ENCODE measurements around the gene ICE2. TPM values are rescaled to one million over a fixed set of nuclear protein-coding genes. Genes with fewer than 3 reads are reported as not detected.
A peak's percentile ranks its signal among the peaks of the same experiment; 100 is the strongest.

Gene ICE2
- total and polyA plus RNA-seq, 2 of the 4 experiments (the other 2 are of a cell fraction), result 14.7 to 21.1 TPM

- dilution Hi-C loops (cut with HindIII; ENCODE audit: low sequenced_read_pairs, unreplicated experiment), result no loop called here
- in situ Hi-C loops (cut with MboI; ENCODE audit: low sequenced_read_pairs), result no loop called here
These were observed 16.9 kb downstream of the ICE2 start for GRCh38 chr15:60462027-60462426.

More at GRCh38 chr15:60462027-60462426, 16.9 kb downstream of the ICE2 start:
- Histone ChIP-seq H2AK9ac (replicated peaks; ENCODE audit: low read depth, low read length, poor library complexity) (no peak overlapping the region), H2AK5ac (ENCODE audit: low read depth, low read length) (no peak overlapping the region), H3K23ac (ENCODE audit: low read depth, low read length) (no peak overlapping the region), H3K18ac (ENCODE audit: low read depth, low read length) (no peak overlapping the region), H3K9me1 (ENCODE audit: insufficient read depth, low read length) (no peaks in the 10 kb centered on the region; the same call in none of the 2 replicates), H3K4me2 (ENCODE audit: low read depth, low read length) (no peak overlapping the region), H3K9ac (ENCODE audit: low read depth, low read length) (no peak overlapping the region), H3K14ac (replicated peaks; ENCODE audit: low read depth, low read length) (no peak overlapping the region), H3K56ac (ENCODE audit: extremely low read depth, insufficient read depth, low read length) (no peak overlapping the region), H4K8ac (ENCODE audit: low read depth in 2 of 2, low read length in 2 of 2) (no peak overlapping the region), H3K79me1 (ENCODE audit: low read depth in 1 of 2, low read length in 2 of 2) (peaks cover 8 to 15% of the 10 kb centered on the region in 2 experiments; a peak in 3 of 4 replicates), H3K9me3 (ENCODE audit: control insufficient read depth, insufficient read depth, low read length) (no peaks in the 10 kb centered on the region), H4K20me1 (ENCODE audit: insufficient read depth, low read length) (no peaks in the 10 kb centered on the region), H2BK20ac (ENCODE audit: low read depth, low read length) (no peak overlapping the region), H4K91ac (ENCODE audit: insufficient read depth, low read depth, low read length) (no peak overlapping the region), H2AFZ (replicated peaks; ENCODE audit: low read length, poor library complexity) (no peak overlapping the region), H2BK5ac (ENCODE audit: low read depth, low read length, poor library complexity, severe bottlenecking) (no peak overlapping the region), H3K36me3 (ENCODE audit: control insufficient read depth, insufficient read depth, low read length) (peaks cover 8% of the 10 kb centered on the region), H3K27ac (ENCODE audit: insufficient read depth, low read length) (no peak overlapping the region), H2BK120ac (ENCODE audit: low read depth, low read length) (no peak overlapping the region), H3K27me3 (ENCODE audit: control insufficient read depth, insufficient read depth, low read length) (no peaks in the 10 kb centered on the region), H3K4me1 (ENCODE audit: control insufficient read depth, insufficient read depth, low read length) (no peaks in the 10 kb centered on the region), H3K4me3 (ENCODE audit: insufficient read depth, low read depth, low read length) (no peak overlapping the region), H4K5ac (ENCODE audit: low read depth, low read length) (no peak overlapping the region), H2BK15ac (ENCODE audit: low read depth, low read length) (no peak overlapping the region), H3K4ac (ENCODE audit: low read depth, low read length) (no peak overlapping the region)
- intact Hi-C loops (cut with micrococcal nuclease), result no loop called here
- DNase-seq, result peak; percentile 11
- no peak for ATAC-seq (ENCODE audit: low read depth)
- TF ChIP-seq RAD21 (IDR thresholded peaks at IDR 0.05; ENCODE audit: low read length) (no peak), CHD1 (IDR thresholded peaks at IDR 0.05; ENCODE audit: low read depth, low read length) (no peak), MXI1 (IDR thresholded peaks at IDR 0.05; ENCODE audit: borderline replicate concordance, low read depth, low read length) (no peak), CTCF (conservative IDR thresholded peaks at IDR 0.05; ENCODE audit: low read depth, low read length) (no peak), FOS (IDR thresholded peaks at IDR 0.05; ENCODE audit: low read depth, low read length) (no peak), SMC3 (IDR thresholded peaks at IDR 0.05; ENCODE audit: low read depth, low read length) (no peak), MAZ (IDR thresholded peaks at IDR 0.05; ENCODE audit: borderline replicate concordance, low read depth, low read length) (no peak), CEBPB (IDR thresholded peaks at IDR 0.05; ENCODE audit: low read depth, low read length) (peak; percentile 65)
- no TSS peak for BruUV-seq (replicated peaks)
- ChIA-PET CTCF (no interaction called here), POLR2A (ENCODE audit: unreplicated experiment) (no interaction called here)

Data from IMR-90 (cell line).